SU-DHL-6 (cell line): ENCODE results near the gene PGRMC1.
"Not testable (repeated sequence)": the region's sequence is repeated elsewhere in the genome, so short reads cannot be mapped to it uniquely, and the experiment has no call there.

Experiments used
- H2AFZ ChIP-seq: fragments of 200-600 bp; sonication (generic); 2 replicates; pipeline ENCODE4 v1.6.1; 2014; ENCODE audit warnings: low read depth, mild to moderate bottlenecking, moderate library complexity, mixed read lengths, antibody characterized with exemption, low read length; ENCODE audit not compliant: severe bottlenecking
- H3F3A ChIP-seq: fragments of 200-600 bp; shearing (Covaris generic); 2 replicates; pipeline ENCODE4 v1.6.0; 2016; ENCODE audit warnings: antibody characterized with exemption, mild to moderate bottlenecking; ENCODE audit not compliant: insufficient read depth
- H3K27ac ChIP-seq: fragments of 200-600 bp; sonication (generic); 2 replicates; pipeline ENCODE4 v1.5.1; 2016; ENCODE audit warnings: low read depth, mild to moderate bottlenecking, low read length, moderate library complexity, mixed read lengths
- H3K27me3 ChIP-seq: fragments of 200-600 bp; sonication (generic), shearing (Covaris generic); 2 replicates; pipeline ENCODE4 v1.6.0; 2014; ENCODE audit warnings: mild to moderate bottlenecking, low read length
- H3K36me3 ChIP-seq: fragments of 200-600 bp; sonication (generic); 2 replicates; pipeline ENCODE4 v1.6.1; 2014; ENCODE audit warnings: mild to moderate bottlenecking, low read length, mixed read lengths
- H3K4me2 ChIP-seq: fragments of 300-600, 200-600 bp; shearing (Covaris generic), sonication (generic); 2 replicates; pipeline ENCODE4 v1.6.0; 2014; ENCODE audit warnings: low read length, low read depth, mild to moderate bottlenecking; ENCODE audit not compliant: poor library complexity, severe bottlenecking
- H3K4me3 ChIP-seq: fragments of 200-600 bp; sonication (generic); 2 replicates; pipeline ENCODE4 v1.5.1; 2014; ENCODE audit warnings: antibody characterized with exemption, low read length, mild to moderate bottlenecking, mixed read lengths; ENCODE audit not compliant: insufficient read depth, poor library complexity, severe bottlenecking
- H3K79me2 ChIP-seq: fragments of 200-600 bp; sonication (generic); 2 replicates; pipeline ENCODE4 v1.6.1; 2014; ENCODE audit warnings: mild to moderate bottlenecking, low read length, moderate library complexity; ENCODE audit not compliant: insufficient read depth
- H3K9ac ChIP-seq: fragments of 200-600 bp; sonication (generic); 2 replicates; pipeline ENCODE4 v1.7.0; 2014; ENCODE audit warnings: mild to moderate bottlenecking, low read length
- H3K9me2 ChIP-seq: fragments of 200-600 bp; sonication (generic); replicated peaks from 2 replicates; pipeline ENCODE4 v1.6.1; 2014; ENCODE audit warnings: low read length; ENCODE audit not compliant: insufficient read depth
- H3K9me3 ChIP-seq: fragments of 200-600 bp; sonication (generic); 2 replicates; pipeline ENCODE4 v1.6.1; 2014; ENCODE audit warnings: low read length, mixed read lengths; ENCODE audit not compliant: insufficient read depth
- H4K20me1 ChIP-seq: fragments of 200-600 bp; sonication (generic); 2 replicates; pipeline ENCODE4 v1.6.1; 2014; ENCODE audit warnings: low read depth, mild to moderate bottlenecking, antibody characterized with exemption, low read length, moderate library complexity, mixed read lengths
- CTCF ChIP-seq: fragments of 200-600 bp; sonication (generic); IDR thresholded peaks from one replicate; pipeline ENCODE4 v1.5.1; 2017; ENCODE audit warnings: antibody characterized with exemption, mild to moderate bottlenecking, low read length, moderate library complexity; ENCODE audit not compliant: insufficient read depth, poor library complexity, severe bottlenecking
- EZH2phosphoT487 ChIP-seq: fragments of 200-600 bp; sonication (generic), shearing (Covaris generic); conservative IDR thresholded peaks from 2 replicates; pipeline ENCODE4 v1.6.1; 2018; ENCODE audit warnings: mild to moderate bottlenecking, antibody characterized with exemption, low read length, moderate library complexity, mixed read lengths

Gene PGRMC1

GRCh38 chrX:119266364-119266995, 30.4 kb downstream of the PGRMC1 start:
- TF ChIP-seq CTCF (peak; percentile 70), EZH2phosphoT487 (no peak)
- H4K20me1 ChIP-seq: no peaks in the 10 kb centered on the region
- H3K9ac ChIP-seq: no peak overlapping the region
- H3K4me2 ChIP-seq: no peak overlapping the region
- H3K4me3 ChIP-seq: no peak overlapping the region
- no peaks in the 10 kb centered on the region for H3K27me3 ChIP-seq
- H3K9me2 ChIP-seq: no peaks in the 10 kb centered on the region
- no peaks in the 10 kb centered on the region for H3K9me3 ChIP-seq
- H3F3A ChIP-seq: no peaks in the 10 kb centered on the region
- no peaks in the 10 kb centered on the region for H3K79me2 ChIP-seq
- H3K36me3 ChIP-seq: no peaks in the 10 kb centered on the region
- H3K27ac ChIP-seq: no peak overlapping the region
- H2AFZ ChIP-seq: no peak overlapping the region

GRCh38 chrX:119267115-119267514, 31.0 kb downstream of the PGRMC1 start:
- not testable (repeated sequence) for H3K27me3 ChIP-seq, H4K20me1 ChIP-seq, H2AFZ ChIP-seq, H3K36me3 ChIP-seq, H3K9me3 ChIP-seq, H3K4me2 ChIP-seq, H3K4me3 ChIP-seq, H3K9me2 ChIP-seq, H3F3A ChIP-seq, H3K27ac ChIP-seq, H3K9ac ChIP-seq, H3K79me2 ChIP-seq

- no peaks in the 10 kb centered on the region for H3K79me2 ChIP-seq
- no peak overlapping the region for H3K27ac ChIP-seq
- no peak overlapping the region for H3K4me2 ChIP-seq
- H3K9me3 ChIP-seq: no peaks in the 10 kb centered on the region
- H2AFZ ChIP-seq: no peak overlapping the region
- no peaks in the 10 kb centered on the region for H3K9me2 ChIP-seq
- H3F3A ChIP-seq: no peaks in the 10 kb centered on the region
- H3K27me3 ChIP-seq: no peaks in the 10 kb centered on the region
- H4K20me1 ChIP-seq: no peaks in the 10 kb centered on the region
- no peak overlapping the region for H3K9ac ChIP-seq
- H3K4me3 ChIP-seq: no peak overlapping the region
- no peak for TF ChIP-seq EZH2phosphoT487
- no peak for TF ChIP-seq CTCF
- H3K36me3 ChIP-seq: no peaks in the 10 kb centered on the region
These were observed 36.9 kb downstream of the PGRMC1 start for GRCh38 chrX:119272882-119273419.

- H3K9me3 ChIP-seq: no peaks in the 10 kb centered on the region
- no peaks in the 10 kb centered on the region for H3K36me3 ChIP-seq
- H3K27ac ChIP-seq: no peak overlapping the region
- no peaks in the 10 kb centered on the region for H3K79me2 ChIP-seq
- no peak overlapping the region for H2AFZ ChIP-seq
- H3K4me2 ChIP-seq: no peak overlapping the region
- H3K4me3 ChIP-seq: no peak overlapping the region
- no peak overlapping the region for H3K9ac ChIP-seq
- no peaks in the 10 kb centered on the region for H3K27me3 ChIP-seq
- H4K20me1 ChIP-seq: no peaks in the 10 kb centered on the region
- no peak for TF ChIP-seq CTCF
- no peak for TF ChIP-seq EZH2phosphoT487
- H3F3A ChIP-seq: no peaks in the 10 kb centered on the region
- H3K9me2 ChIP-seq: no peaks in the 10 kb centered on the region
These were observed 37.5 kb downstream of the PGRMC1 start for GRCh38 chrX:119273420-119274192.

- H3K79me2 ChIP-seq, H3F3A ChIP-seq: not testable (repeated sequence)
These were observed 46.3 kb downstream of the PGRMC1 start for GRCh38 chrX:119282347-119282746.

More at GRCh38 chrX:119282347-119282746, 46.3 kb downstream of the PGRMC1 start:
- H3K9me3 ChIP-seq, H3K9ac ChIP-seq, H3K27me3 ChIP-seq, H3K4me3 ChIP-seq, H3K36me3 ChIP-seq, H3K9me2 ChIP-seq, H3K27ac ChIP-seq, H4K20me1 ChIP-seq, H3K4me2 ChIP-seq, H2AFZ ChIP-seq: not testable (repeated sequence)
